GM19397 (cell line): ENCODE results near the gene KICS2.
A peak's percentile ranks its signal among the peaks of the same experiment; 100 is the strongest.

Experiments
- ATAC-seq: cut with Tn5 transposase; IDR thresholded peaks from one replicate; pipeline ENCODE4 v1.9.1; 2021; ENCODE audit warnings: mild to moderate bottlenecking, moderate library complexity; ENCODE audit not compliant: unreplicated experiment

The KICS2 gene

GRCh38 chr12:64222009-64222765, at the start of gene KICS2:
KICS2 (minus strand) TSS chr12:64222296; CDS start chr12:64222237, 59 bp downstream.
- peak; percentile 97 for ATAC-seq

GRCh38 chr12:64270411-64270810, 48.3 kb upstream of the KICS2 start:
- no peak for ATAC-seq

- no peak for ATAC-seq
These were observed 47.1 kb upstream of the KICS2 start for GRCh38 chr12:64269161-64269560.

- no peak for ATAC-seq
These were observed 46.3 kb upstream of the KICS2 start for GRCh38 chr12:64268409-64268808.

GRCh38 chr12:64265839-64266238, 43.7 kb upstream of the KICS2 start:
- ATAC-seq: no peak

GRCh38 chr12:64261813-64262212, 39.7 kb upstream of the KICS2 start:
- no peak for ATAC-seq

GRCh38 chr12:64258576-64258975, 36.5 kb upstream of the KICS2 start:
- ATAC-seq: no peak

GRCh38 chr12:64256166-64256800, 34.2 kb upstream of the KICS2 start:
- no peak for ATAC-seq

- ATAC-seq: no peak
These were observed 33.2 kb upstream of the KICS2 start for GRCh38 chr12:64255249-64255648.

- no peak for ATAC-seq
These were observed 31.3 kb upstream of the KICS2 start for GRCh38 chr12:64253356-64253755.

- ATAC-seq: no peak
These were observed 30.6 kb upstream of the KICS2 start for GRCh38 chr12:64252681-64253080.

- ATAC-seq: no peak
These were observed 21.7 kb upstream of the KICS2 start for GRCh38 chr12:64243809-64244208.

GRCh38 chr12:64240781-64241180, 18.7 kb upstream of the KICS2 start:
- no peak for ATAC-seq

GRCh38 chr12:64237382-64237781, 15.3 kb upstream of the KICS2 start:
- no peak for ATAC-seq

- no peak for ATAC-seq
These were observed 14.5 kb upstream of the KICS2 start for GRCh38 chr12:64236549-64236948.

GRCh38 chr12:64232196-64232595, 10.1 kb upstream of the KICS2 start:
- ATAC-seq: no peak

- no peak for ATAC-seq
These were observed 7.7 kb upstream of the KICS2 start for GRCh38 chr12:64229796-64230195.

GRCh38 chr12:64229240-64229639, 7.1 kb upstream of the KICS2 start:
- no peak for ATAC-seq

- no peak for ATAC-seq
These were observed 3.5 kb upstream of the KICS2 start for GRCh38 chr12:64225626-64226025.

- ATAC-seq: peak; percentile 14
These were observed 466 bp downstream of the KICS2 start for GRCh38 chr12:64221651-64222008.

- ATAC-seq: no peak
These were observed 2.0 kb downstream of the KICS2 start for GRCh38 chr12:64220046-64220445.

GRCh38 chr12:64219145-64219544, 3.0 kb downstream of the KICS2 start:
- no peak for ATAC-seq

- ATAC-seq: no peak
These were observed 3.5 kb downstream of the KICS2 start for GRCh38 chr12:64218597-64218996.
